NCI-H2081 (cell line): ENCODE measurements around the gene RAC3.
"Not testable (repeated sequence)": the region's sequence is repeated elsewhere in the genome, so short reads cannot be mapped to it uniquely, and the experiment has no call there.

Experiments
- DNase-seq, 2 experiments: peaks; one replicate each; lab custom pipeline; 2025; lab: John Stamatoyannopoulos, UW

The RAC3 gene

GRCh38 chr17:82023447-82024241 lies 7.8 kb upstream of the RAC3 start:
- DNase-seq, result peak in 1 of 2 experiments; percentile 62

DNA sequence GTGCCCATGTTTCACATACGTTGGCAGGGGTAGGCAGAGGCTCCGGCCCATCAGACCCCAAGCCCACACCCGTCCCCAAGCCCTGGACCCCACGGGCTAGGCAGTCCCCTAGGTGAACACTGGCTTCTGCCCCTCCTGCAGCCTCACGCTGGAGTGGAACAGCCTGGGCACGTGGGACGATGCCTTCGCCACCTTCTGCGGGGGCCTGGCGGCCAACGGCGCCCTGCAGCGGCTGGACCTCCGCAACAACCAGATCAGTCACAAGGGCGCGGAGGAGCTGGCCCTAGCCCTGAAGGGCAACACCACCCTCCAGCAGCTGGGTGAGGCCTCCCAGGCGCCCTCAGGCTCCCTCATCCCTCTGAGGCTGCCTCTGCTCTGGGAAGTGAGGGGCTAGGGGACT lies 6.6 kb upstream of the RAC3 start:
- DNase-seq, result no peak

DNA sequence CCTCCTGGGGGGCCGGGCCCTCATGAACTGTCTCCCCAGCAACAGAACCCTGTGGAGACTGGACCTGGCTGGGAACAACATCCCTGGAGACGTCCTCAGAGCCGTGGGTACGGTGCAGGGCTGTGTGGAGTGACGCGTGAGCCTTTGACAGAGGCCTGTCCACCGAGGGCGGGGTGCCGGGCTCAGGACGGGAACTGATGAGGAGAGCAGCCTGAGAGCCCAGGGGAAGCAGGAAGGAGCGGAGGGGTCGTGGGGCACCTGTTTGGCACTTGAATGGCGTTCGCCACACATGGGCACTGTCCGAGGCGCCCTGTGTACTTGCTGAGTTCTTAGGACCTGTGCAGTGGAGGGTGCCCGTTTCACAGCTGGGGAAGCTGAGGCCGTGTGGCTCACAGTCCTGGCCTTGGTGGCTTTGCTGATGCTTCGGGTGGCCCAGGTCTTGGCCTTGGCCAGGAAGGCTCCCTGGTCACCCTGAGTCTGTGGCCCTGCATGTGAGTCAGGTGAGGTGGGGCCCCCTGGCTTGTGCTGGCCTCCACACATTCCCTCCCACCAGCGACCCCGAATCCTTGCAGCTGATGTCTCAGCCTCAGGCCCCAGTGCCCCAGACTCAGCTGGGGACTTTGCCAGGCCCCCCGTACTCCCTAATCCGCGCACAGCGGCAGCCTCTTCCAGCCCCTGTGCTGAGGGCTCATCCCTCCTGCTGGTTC lies 5.9 kb upstream of the RAC3 start:
- DNase-seq, result no peak

DNA sequence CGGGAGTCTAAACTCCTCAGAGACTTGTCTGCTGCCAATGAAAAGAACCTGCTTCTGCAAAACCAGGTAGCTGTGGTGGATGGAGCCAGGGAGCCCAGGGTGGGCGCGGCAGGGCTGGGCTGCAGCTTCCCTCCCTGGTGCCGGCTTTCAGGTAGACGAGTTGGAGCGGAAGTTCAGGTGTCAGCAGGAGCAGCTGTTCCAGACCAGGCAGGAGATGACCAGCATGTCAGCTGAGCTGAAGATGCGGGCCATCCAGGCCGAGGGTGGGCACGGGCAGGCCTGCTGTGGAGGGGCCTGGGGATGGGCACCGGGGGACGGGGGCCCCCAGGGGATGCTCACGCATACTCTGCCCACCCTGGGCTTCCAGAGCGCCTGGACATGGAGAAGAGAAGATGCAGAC lies 3.2 kb upstream of the RAC3 start:
- DNase-seq, result no peak

DNA sequence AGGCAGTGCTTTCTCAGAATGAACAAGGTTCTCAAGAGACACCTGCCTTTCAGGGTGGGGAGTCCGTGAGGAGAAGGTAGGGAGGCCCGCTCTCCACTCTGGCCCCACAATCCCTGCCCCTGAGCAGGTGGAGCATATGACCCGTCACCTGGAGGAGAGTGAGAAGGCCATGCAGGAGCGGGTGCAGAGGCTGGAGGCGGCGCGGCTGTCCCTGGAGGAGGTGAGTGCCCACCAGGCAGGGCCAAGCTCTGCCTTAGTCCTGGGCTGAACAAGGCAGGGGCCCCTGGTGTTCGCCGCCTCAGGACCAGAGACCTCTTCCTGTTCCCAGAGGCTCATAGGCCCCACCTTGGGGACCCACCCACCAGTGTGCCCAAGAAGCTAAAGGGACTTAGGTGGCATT lies 2.5 kb upstream of the RAC3 start:
- DNase-seq, result no peak

DNA sequence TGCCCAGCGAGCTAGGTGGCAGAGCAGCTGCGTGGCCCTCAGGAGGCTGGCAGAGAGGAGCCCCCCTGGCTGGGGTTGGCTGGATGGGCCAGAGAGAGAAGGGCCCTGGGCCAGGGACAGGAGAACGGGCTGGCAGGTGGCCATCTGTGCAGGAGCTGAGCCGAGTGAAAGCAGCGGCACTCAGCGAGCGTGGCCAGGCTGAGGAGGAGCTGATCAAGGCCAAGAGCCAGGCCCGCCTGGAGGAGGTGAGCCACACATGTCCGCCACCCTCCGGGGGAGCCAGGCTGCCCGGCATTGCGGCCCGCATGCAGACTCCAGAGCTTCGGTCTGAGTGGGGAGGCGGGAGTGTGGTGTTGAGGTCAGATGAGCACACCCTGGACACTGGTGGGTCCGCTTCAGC lies 2.1 kb upstream of the RAC3 start:
- DNase-seq, result no peak

- DNase-seq, result no peak
Measured at GRCh38 chr17:82029990-82030469, 1.4 kb upstream of the RAC3 start.

DNA sequence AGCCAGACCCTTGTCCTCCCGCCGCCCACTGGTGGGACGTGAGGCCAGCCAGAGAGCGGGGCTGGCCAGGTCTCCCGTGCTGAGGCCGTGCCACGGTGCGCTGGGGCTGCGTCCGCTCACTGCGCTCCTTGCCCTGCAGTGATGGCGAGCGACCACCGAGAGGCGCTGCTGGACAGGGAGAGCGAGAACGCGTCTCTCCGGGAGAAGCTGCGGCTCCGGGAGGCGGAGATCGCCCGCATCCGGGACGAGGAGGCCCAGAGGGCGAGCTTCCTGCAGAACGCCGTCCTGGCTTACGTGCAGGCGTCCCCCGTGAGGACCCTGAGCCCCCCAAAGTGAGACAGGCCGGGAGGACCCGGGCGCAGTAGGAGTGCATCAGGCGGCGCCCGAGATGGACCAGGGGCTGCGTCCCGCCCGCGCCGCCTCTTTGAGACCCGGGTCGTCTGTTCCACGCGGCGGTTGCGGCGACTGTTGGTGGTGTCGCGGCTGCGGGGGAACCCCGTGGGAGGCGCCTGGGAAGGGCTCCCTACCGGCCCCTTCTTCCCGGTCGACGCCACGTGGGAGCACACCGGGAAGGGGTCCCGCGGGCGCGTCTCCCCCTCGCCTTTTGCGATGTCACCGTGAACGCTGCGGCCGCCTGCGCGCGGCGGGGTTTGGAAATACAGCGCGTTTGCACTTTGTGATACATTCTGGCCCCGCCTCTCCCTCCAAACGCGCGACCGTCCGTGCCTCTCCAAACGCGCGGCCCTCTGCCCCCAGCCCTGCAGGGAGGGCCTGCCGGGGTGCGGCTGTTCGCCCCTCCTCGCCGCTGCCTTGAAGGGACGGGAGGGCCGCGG lies 792 bp upstream of the RAC3 start:
- DNase-seq, result peak; percentile 79 to 84

- DNase-seq, result peak; percentile 61 to 68
Measured at GRCh38 chr17:82031885-82032627, 578 bp downstream of the RAC3 start.

- DNase-seq, result no peak
Measured at GRCh38 chr17:82033359-82034085, 2.0 kb downstream of the RAC3 start.

GRCh38 chr17:82034371-82035011 lies 3.0 kb downstream of the RAC3 start:
- no peak for DNase-seq

- DNase-seq, result no peak
Measured at GRCh38 chr17:82035488-82035887, 4.0 kb downstream of the RAC3 start.

- no peak for DNase-seq
Measured at GRCh38 chr17:82035956-82036633, 4.6 kb downstream of the RAC3 start.

- no peak for DNase-seq
Measured at GRCh38 chr17:82036634-82037091, 5.2 kb downstream of the RAC3 start.

- DNase-seq, result peak; percentile 98
Measured at GRCh38 chr17:82037092-82037888, 5.8 kb downstream of the RAC3 start, which contains the start of gene DCXR. DCXR (minus strand) TSS chr17:82037697; CDS start chr17:82037682, 15 bp downstream.

DNA sequence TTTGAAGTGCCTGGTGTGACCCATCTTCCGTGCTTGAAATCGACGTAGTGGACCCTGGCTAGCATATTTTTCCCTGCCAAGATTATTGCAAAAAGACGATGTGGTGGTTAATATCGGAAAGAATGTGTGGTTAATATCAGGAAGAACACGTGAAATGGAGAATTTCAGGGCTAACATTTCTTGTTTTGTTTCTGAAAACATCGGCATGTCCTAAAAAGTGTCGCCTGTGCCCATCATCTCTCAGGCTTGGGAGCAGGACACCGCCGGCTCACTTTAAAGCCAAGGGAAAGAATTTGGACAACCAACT lies 6.4 kb downstream of the RAC3 start:
- no peak for DNase-seq

- DNase-seq, result not testable (repeated sequence)
Measured at GRCh38 chr17:82038796-82039409, 7.4 kb downstream of the RAC3 start.

GRCh38 chr17:82039695-82040299 lies 8.3 kb downstream of the RAC3 start:
- no peak for DNase-seq
